SH-SY5Y (cell line): ENCODE measurements around the gene STOML2.

Source experiments
- GATA2 ChIP-seq: IDR thresholded peaks from 2 replicates; pipeline ENCODE4 v1.6.1; 2011; ENCODE audit warnings: mild to moderate bottlenecking, low read depth, low read length
- GATA3 ChIP-seq: IDR thresholded peaks from 2 replicates; pipeline ENCODE4 v1.6.1; 2011; ENCODE audit warnings: low read depth, mild to moderate bottlenecking, low read length, moderate library complexity

- TF ChIP-seq GATA3 (no peak), GATA2 (no peak)
These were observed 33.1 kb upstream of the STOML2 start for GRCh38 chr9:35135988-35136387.
